Gastrocnemius medialis (tissue), 4 donors: ENCODE results near the gene CHST13. TPM values are rescaled to one million over a fixed set of nuclear protein-coding genes. Genes with fewer than 3 reads are reported as not detected.

Source experiments
- ATAC-seq, 2 donors: fragments of 150-250 bp; one replicate each; pipeline ENCODE4 v1.9.1; 2016
- DNase-seq, 2 donors: peaks; one replicate each; pipeline ENCODE4 v3.0.0-alpha.2; 2019
- H3K27ac ChIP-seq, 4 donors: fragments of 200-600 bp; sonication (generic); 1 replicate in 1 of 4; 2 replicates in 3 of 4; pipeline ENCODE4 v1.5.1; 2016 to 2018; ENCODE audit warnings: mild to moderate bottlenecking in 2 of 4, moderate library complexity in 1 of 4
- H3K27me3 ChIP-seq, 3 donors: fragments of 200-600 bp; sonication (generic) in 2 of 3; 1 replicate in 1 of 3; 2 replicates in 2 of 3; pipeline versions ENCODE4 v1.5.1 to v1.6.0; 2016 to 2019; ENCODE audit warnings: mild to moderate bottlenecking in 1 of 3, moderate library complexity in 1 of 3
- H3K36me3 ChIP-seq, 2 donors: fragments of 200-600 bp; sonication (generic) in 1 of 2; one replicate each; pipeline ENCODE4 v1.5.1; 2017 to 2018
- H3K4me1 ChIP-seq, 2 donors: fragments of 200-600 bp; sonication (generic) in 1 of 2; one replicate each; pipeline ENCODE4 v1.5.1; 2016 to 2017; ENCODE audit warnings: mild to moderate bottlenecking in 2 of 2
- H3K4me3 ChIP-seq, 4 donors: fragments of 200-600 bp; sonication (generic) in 3 of 4; 1 replicate in 1 of 4; 2 replicates in 3 of 4; pipeline ENCODE4 v1.5.1; 2016 to 2019; ENCODE audit warnings: mild to moderate bottlenecking in 2 of 4
- H3K9me3 ChIP-seq, 3 donors: fragments of 200-600 bp; sonication (generic) in 2 of 3; 1 replicate in 1 of 3; 2 replicates in 2 of 3; pipeline ENCODE4 v1.5.1; 2016 to 2019
- CTCF ChIP-seq, 5 experiments: fragments of 450-650 bp in 3 of 5; fragments of 200-600 bp in 2 of 5; sonication (generic) in 2 of 5; IDR thresholded peaks in 4 of 5; conservative IDR thresholded peaks in 1 of 5; 1 replicate in 4 of 5; 2 replicates in 1 of 5; pipeline ENCODE4 v1.5.1; 2016 to 2019; ENCODE audit warnings: antibody characterized with exemption in 5 of 5, mild to moderate bottlenecking in 3 of 5, moderate library complexity in 3 of 5
- POLR2A ChIP-seq, 2 donors: fragments of 450-650 bp; IDR thresholded peaks; one replicate each; pipeline ENCODE4 v1.6.1; 2017; ENCODE audit warnings: antibody characterized with exemption in 2 of 2, mild to moderate bottlenecking in 2 of 2, moderate library complexity in 2 of 2
- in situ Hi-C, 4 donors: fragments of 200-750 bp; cut with MboI; loops; one replicate each; pipeline versions ENCODE4 v1.15.0 to v1.8.0; 2017; ENCODE audit warnings: low sequenced_read_pairs in 4 of 4
- intact Hi-C: fragments of 100-400 bp; cut with DNase I; formaldehyde crosslinking; loops from one replicate; pipeline ENCODE4 v1.15.1; 2023; ENCODE audit warnings: low total_unique reads
- total RNA-seq, 4 donors: library from RNA; depleted of rRNA; stranded (reverse); fragments of >200 nt; gene quantifications; one replicate each; pipeline versions ENCODE4 v1.1.0 to v1.2.3, GENCODE V29; 2016

CHST13 gene
- total RNA-seq, 4 donors from 2014 or later, result 0.49 TPM; not detected in 3

GRCh38 chr3:126539558-126540250 lies 15.7 kb downstream of the CHST13 start:
- DNase-seq (peak in 1 of 2 donors; percentile 1), ATAC-seq (no peak)
- Histone ChIP-seq H3K4me3 (no peak overlapping the region), H3K36me3 (no peaks in the 10 kb centered on the region), H3K27me3 (peaks cover 13 to 21% (median 16%) of the 10 kb centered on the region in 3 donors), H3K9me3 (no peaks in the 10 kb centered on the region), H3K27ac (no peak overlapping the region), H3K4me1 (peaks cover 0 to 8% of the 10 kb centered on the region in 2 donors)
- intact Hi-C loops (no loop called here), in situ Hi-C loops (no loop called here)
- TF ChIP-seq CTCF (IDR thresholded peaks at IDR 0.05 in 4 of 5, conservative IDR thresholded peaks at IDR 0.05 in 1 of 5) (no peak), POLR2A (IDR thresholded peaks at IDR 0.05) (no peak)

GRCh38 chr3:126540342-126540849 lies 16.4 kb downstream of the CHST13 start:
- DNase-seq (peak; percentile 1 to 50), ATAC-seq (peak; percentile 51 to 74)
- no peak overlapping the region for H3K4me3 ChIP-seq
- in situ Hi-C loops, result no loop called here
- H3K4me1 ChIP-seq, result peaks cover 0 to 8% of the 10 kb centered on the region in 2 donors
- H3K27me3 ChIP-seq, result peaks cover 13 to 21% (median 16%) of the 10 kb centered on the region in 3 donors
- TF ChIP-seq POLR2A (IDR thresholded peaks at IDR 0.05) (no peak), CTCF (IDR thresholded peaks at IDR 0.05 in 4 of 5, conservative IDR thresholded peaks at IDR 0.05 in 1 of 5) (no peak)
- no peak overlapping the region for H3K27ac ChIP-seq
- intact Hi-C loops, result no loop called here
- no peaks in the 10 kb centered on the region for H3K36me3 ChIP-seq
- H3K9me3 ChIP-seq, result no peaks in the 10 kb centered on the region

GRCh38 chr3:126540951-126541627 lies 17.1 kb downstream of the CHST13 start:
- Histone ChIP-seq H3K36me3 (no peaks in the 10 kb centered on the region), H3K27me3 (peaks cover 13 to 21% (median 16%) of the 10 kb centered on the region in 3 donors), H3K4me1 (peaks cover 0 to 8% of the 10 kb centered on the region in 2 donors), H3K4me3 (no peak overlapping the region), H3K9me3 (no peaks in the 10 kb centered on the region), H3K27ac (no peak overlapping the region)
- peak in 1 of 2 donors; percentile 0 for DNase-seq
- ATAC-seq, result no peak
- intact Hi-C loops, result no loop called here
- in situ Hi-C loops, result no loop called here
- TF ChIP-seq POLR2A (IDR thresholded peaks at IDR 0.05) (no peak), CTCF (IDR thresholded peaks at IDR 0.05 in 4 of 5, conservative IDR thresholded peaks at IDR 0.05 in 1 of 5) (no peak)

GRCh38 chr3:126541628-126542339 lies 17.8 kb downstream of the CHST13 start:
- TF ChIP-seq POLR2A (IDR thresholded peaks at IDR 0.05) (no peak), CTCF (IDR thresholded peaks at IDR 0.05 in 4 of 5, conservative IDR thresholded peaks at IDR 0.05 in 1 of 5) (no peak)
- ATAC-seq (no peak), DNase-seq (peak; percentile 1 to 6)
- Histone ChIP-seq H3K36me3 (no peaks in the 10 kb centered on the region), H3K4me3 (no peak overlapping the region), H3K27ac (no peak overlapping the region), H3K9me3 (no peaks in the 10 kb centered on the region), H3K27me3 (peaks cover 13 to 21% (median 16%) of the 10 kb centered on the region in 3 donors), H3K4me1 (peaks cover 0 to 8% of the 10 kb centered on the region in 2 donors)
- in situ Hi-C loops (no loop called here), intact Hi-C loops (no loop called here)
